ENCODE data around the gene PUS7.
"Not testable (repeated sequence)": the region's sequence is repeated elsewhere in the genome, so short reads cannot be mapped to it uniquely, and the experiment has no call there.

PUS7 gene

GRCh38 chr7:105493923-105494315 lies 28.2 kb downstream of the PUS7 start:
- DNase-seq, result no peak

DNA sequence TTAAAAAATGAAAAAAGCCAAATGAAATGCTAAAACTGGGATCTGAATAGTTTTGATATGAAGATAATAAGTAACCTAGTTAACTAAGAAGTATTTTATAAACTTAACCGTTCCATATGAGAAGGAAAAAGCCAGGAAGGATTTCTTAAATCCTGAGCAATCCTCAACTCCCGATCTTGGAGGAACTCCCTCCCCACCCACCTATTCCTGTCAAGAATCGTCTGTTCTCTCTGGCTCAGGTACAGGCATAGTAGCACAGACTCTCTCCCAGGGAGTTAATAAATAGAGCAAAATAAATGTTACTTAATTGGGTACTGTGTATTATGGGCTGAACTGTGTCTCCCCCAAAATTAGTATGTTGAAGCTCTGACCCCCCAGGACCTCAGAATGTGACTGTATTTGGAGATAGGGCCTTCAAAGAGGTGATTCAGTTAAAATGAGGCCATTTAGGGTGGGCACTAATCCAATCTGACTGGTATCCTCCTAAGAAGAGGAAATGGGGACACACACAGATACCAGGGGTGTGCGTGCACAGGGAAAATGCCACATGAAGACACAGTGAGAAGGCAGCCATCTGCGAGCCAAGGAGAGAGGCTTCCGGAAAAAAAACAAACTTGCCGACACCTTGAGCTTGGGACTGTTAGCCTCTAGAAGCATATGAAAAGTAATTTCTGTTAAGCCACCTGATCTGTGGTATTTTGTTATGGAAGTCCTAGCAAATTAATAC lies 28.7 kb downstream of the PUS7 start:
- DNase-seq, result no peak

GRCh38 chr7:105489409-105489808 lies 32.7 kb downstream of the PUS7 start:
- DNase-seq, result no peak

- DNase-seq, result peak in 2 of 3 donors; percentile 10
These were observed 34.2 kb downstream of the PUS7 start for GRCh38 chr7:105487579-105488571.

DNA sequence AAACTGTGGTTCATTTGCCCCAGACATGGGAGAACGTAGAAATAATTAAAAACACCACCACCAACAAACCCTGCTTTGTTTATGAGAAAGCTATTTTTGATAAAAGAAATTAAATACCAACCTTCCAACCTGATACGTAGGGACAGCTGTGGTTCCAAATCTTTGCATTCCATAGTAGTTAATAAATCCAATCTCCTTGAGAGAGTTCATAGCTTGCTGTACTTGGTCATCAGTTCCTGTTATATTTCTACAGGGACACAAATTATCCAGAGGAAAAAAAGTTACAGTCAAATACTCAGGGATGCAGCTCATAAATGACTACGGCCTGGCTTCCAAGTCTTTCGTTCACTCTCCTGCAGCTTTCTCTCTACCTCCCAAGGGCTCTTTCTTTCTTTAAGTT lies 41.1 kb downstream of the PUS7 start:
- no peak for DNase-seq

DNA sequence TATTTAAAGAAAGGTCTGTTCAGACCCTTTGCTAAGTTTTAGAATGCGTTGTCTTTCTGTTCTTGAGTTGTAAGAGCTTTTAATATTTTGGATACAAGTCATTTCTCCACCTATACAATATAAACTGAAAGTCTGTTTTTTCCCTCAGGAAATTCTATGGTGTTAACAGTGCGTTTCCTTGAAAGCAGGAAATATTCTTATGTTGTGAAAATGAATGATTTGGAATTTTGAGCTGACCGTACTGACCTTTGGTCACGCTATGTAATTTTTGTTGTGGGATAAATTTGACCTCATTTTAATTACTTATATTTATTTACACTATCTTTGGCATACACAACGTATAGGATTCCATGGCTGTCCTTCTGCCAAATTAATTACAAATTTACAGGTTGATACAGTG lies 43.5 kb downstream of the PUS7 start:
- no peak for DNase-seq

- no peak for DNase-seq
These were observed 44.2 kb downstream of the PUS7 start for GRCh38 chr7:105477908-105478307.

DNA sequence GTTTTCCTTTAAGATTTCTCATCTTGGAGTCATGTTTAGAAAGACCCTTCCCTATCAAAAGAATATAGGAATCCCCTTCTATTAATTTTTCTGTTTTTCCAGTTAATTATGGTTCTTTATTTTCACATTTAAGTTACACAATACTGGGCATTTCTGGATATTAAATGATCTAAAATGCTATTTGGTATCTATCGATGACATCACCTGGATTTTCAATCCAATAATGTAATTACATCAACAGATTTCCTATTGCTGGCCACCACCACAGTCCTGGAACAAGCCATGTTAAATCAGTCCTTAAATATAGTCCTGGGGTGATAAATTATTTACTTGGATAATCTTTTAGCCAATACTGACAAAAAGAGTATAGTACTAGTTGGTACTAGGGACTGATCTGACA lies 48.0 kb downstream of the PUS7 start:
- no peak for DNase-seq

DNA sequence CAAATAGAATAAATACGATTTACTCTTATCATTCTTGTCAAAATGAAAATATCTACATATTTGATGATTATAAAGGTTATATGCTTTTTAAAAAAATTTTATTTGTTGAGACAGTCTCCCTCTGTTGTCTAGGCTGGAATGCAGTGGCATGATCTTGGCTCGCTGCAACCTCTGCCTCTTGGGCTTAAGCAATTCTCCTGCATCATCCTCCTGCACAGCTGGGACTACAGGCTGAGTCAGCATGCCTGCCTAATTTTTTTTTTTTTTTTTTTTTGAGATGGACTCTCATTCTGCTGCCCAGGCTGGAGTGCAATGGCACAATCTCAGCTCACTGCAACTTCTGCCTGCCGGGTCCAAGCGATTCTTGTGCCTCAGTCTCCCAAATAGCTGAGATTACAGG lies 48.9 kb downstream of the PUS7 start:
- peak in 2 of 3 donors; percentile 7 to 24 for DNase-seq

- DNase-seq, result no peak
These were observed 51.2 kb downstream of the PUS7 start for GRCh38 chr7:105470846-105471245.

- DNase-seq, result no peak
These were observed 52.0 kb downstream of the PUS7 start for GRCh38 chr7:105470090-105470489.

DNA sequence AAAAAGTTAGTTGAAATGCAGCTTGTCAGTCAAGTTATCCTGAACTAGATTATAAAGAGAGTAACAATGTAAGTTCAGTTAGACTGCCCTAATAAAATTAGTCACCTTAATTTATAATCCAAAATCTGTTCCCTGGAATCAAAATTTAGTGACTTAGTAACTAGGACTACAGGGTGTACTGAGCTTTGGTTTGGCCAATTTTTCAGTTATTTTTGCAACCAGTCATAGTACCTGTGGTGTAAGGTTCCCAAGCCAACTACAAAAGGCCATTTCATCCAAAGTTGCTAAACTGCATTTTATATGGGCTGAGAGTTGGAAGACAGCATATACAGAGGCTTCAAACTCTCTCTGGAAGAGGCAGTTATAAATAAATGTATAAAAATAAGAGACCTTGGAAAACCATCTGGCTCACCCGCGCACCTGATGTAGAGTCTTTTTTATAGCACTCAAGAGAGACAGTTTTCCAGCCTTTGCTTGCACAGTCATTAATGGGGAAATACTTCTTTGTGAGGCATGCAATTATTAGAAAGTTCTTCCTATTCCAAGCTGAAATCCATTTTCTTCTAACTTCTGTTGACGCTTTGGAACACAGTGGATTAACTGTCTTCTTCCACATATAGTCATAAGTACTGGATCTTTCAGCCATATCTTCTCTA lies 59.2 kb downstream of the PUS7 start:
- no peak for DNase-seq

GRCh38 chr7:105461518-105461917 lies 60.6 kb downstream of the PUS7 start:
- DNase-seq, result no peak

GRCh38 chr7:105457619-105458225 lies 64.3 kb downstream of the PUS7 start:
- DNase-seq, result no peak

GRCh38 chr7:105454921-105455320 lies 67.2 kb downstream of the PUS7 start:
- DNase-seq, result no peak

DNA sequence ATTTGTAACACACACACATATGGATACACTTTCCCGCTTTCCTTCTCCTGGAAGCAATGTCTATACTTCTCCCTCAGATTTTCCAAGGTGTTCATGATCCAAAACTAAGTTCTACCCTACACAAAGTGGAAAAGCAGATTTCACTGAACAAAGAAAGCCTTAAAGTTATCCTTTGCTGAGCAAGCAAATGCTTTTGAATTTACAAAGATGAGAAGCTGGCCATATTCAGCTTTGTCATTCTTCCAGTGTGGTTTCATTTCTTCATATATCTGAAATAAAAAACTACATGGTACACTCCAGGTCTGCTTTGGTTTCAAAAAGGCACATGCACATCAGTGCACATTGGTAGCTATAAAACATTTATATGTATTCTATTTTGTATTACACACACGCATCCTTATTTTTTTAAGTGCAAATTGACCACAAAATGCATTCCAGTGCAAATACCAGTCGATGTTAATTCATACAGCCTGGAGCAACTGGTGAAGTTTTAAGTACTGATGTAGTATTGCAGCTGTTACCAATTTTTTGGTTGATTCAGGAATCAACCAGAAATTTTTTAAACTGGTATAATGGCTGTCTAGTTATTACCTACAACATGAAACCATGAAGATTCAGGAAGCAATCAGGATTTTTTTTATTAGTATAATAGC lies 67.8 kb downstream of the PUS7 start:
- DNase-seq, result no peak

DNA sequence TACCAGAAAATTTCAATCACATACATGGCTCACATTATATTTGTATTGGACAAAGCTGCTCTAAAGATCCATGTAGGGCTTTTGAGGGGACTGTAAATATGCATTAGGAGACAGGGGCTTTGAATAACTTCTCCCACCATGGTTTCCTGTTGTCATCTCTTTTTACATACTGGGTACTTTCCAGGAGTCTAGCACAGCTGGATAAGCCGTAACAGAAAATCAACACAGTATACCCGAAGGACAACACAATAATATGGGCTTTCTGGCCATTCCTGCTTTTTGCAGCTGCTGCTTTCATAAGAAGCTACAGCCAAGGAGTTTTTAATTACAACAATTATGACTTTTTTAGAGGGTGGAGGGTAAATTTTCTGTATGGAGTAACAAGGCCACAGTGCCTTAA lies 70.0 kb downstream of the PUS7 start:
- DNase-seq, result no peak

GRCh38 chr7:105450870-105451269 lies 71.2 kb downstream of the PUS7 start:
- DNase-seq, result not testable (repeated sequence)

DNA sequence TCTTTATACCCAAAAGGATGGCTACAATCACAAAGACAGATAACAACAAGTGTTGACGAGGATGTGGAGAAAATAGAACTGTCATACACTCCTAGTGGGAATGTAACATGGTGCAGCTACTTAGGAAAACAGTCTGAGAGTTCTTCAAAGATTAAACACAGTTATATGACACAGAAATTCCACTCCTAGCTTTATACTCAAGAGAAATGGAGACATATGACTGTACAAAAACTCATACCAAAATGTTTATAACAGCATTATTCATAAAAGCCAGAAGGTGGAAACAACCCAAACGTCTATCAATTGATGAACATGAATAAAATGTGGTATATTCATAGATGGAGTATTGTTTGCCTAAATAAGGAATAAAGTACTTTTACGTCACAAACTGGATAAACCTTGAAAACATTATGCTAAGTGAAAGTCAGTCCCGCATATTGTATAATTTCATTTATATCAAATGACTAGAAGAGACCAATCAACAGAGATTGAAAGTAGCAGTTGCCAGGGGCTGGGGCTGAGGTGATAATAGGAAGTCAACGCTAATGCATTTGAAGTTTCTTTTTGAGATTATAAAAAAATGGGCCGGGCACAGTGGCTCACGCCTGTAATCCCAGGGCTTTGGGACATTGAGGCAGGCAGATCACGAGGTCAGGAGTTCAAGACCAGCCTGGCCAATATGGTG lies 71.8 kb downstream of the PUS7 start:
- DNase-seq, result no peak

GRCh38 chr7:105448181-105448580 lies 73.9 kb downstream of the PUS7 start:
- no peak for DNase-seq

GRCh38 chr7:105444342-105444987 lies 77.6 kb downstream of the PUS7 start:
- no peak for DNase-seq

All from suppressor macrophage treated with lipopolysaccharide for 1 hour (primary cell).